IPS DF 6.9 (cell line): ENCODE data around the gene RO60.

Experiments used
- DNase-seq: peaks from one replicate; pipeline ENCODE4 v3.0.0-alpha.2; 2013; ENCODE audit warnings: low read depth, low spot score
- H3K27ac ChIP-seq: one replicate; pipeline ENCODE4 v1.5.1; 2013; ENCODE audit warnings: low read length, control low read depth
- H3K27me3 ChIP-seq: 2 replicates; pipeline ENCODE4 v1.6.1; 2013; ENCODE audit warnings: mild to moderate bottlenecking, low read length; ENCODE audit not compliant: control insufficient read depth, insufficient read depth
- H3K36me3 ChIP-seq: 2 replicates; pipeline ENCODE4 v1.6.1; 2013; ENCODE audit warnings: low read length; ENCODE audit not compliant: control insufficient read depth, insufficient read depth
- H3K4me1 ChIP-seq: 2 replicates; pipeline ENCODE4 v1.6.1; 2013; ENCODE audit warnings: low read length; ENCODE audit not compliant: control insufficient read depth, insufficient read depth
- H3K4me3 ChIP-seq: 2 replicates; pipeline ENCODE4 v1.5.1; 2013; ENCODE audit warnings: mild to moderate bottlenecking, low read length
- H3K9me3 ChIP-seq: 2 replicates; pipeline ENCODE4 v1.6.1; 2013; ENCODE audit warnings: low read length, inconsistent platforms; ENCODE audit not compliant: control insufficient read depth, insufficient read depth
- WGBS: extraction: QIAGEN DNeasy Blood & Tissue Kit; methylation state at CpG from one replicate; pipeline ENCODE4 v1.1.7; 2013; ENCODE audit warnings: mixed read lengths, missing lambda C conversion rate; ENCODE audit not compliant: insufficient read length, insufficient coverage; 5-methylcytosine and 5-hydroxymethylcytosine counted together

The RO60 gene

DNA sequence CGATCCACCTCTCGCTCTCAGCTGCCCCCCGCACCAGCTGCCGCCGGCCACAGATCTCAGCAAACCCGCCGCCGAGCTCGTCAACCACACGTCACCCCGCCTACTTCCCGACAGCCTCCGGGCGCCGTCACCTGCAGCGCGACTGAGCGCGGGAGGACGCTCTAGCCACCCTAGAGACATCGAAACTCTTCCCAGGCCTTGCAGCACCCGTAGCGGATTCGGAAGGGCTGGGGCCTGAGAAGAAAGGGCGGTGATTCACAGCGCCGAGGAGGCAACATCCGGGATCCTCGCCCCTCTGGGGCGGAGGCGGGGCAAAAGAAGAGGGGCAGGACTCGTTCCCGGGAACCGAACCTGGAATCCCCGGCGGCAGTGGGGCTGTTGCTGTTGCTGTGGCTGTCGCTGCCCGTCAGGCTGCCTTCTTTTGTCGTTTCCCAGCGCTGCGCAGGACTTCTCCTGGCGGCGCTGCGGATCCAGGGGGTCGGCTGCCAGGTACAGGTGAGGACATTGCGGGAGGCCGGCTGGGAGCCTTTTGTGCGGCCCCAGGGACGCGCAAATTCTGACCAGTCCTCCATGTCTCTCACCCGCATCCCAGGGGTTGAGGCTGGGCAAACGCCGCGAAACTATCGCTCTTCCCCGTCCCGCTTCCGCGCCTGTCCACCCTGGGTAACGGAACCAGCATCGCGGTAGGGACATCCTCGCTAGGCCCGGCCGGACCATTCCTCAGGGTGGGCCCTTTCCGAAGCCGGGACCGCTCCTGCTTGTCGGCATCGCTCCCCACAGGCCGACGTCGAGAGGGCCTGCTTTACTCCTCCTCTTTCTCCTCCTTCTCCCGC, at the start of gene RO60, which contains the start of gene UCHL5:
TSS of gene RO60 (plus strand) at position 331 of the 833 bp plus-strand sequence. CDS start 9,443 bp downstream, outside the sequence.
TSS of gene UCHL5 (minus strand) at position 79 of the 833 bp plus-strand sequence. CDS start 100 bp downstream, outside the sequence.
- DNase-seq: peak; percentile 86
- Histone ChIP-seq H3K4me1 (peaks cover 1% of the 10 kb centered on the region; the same call in 1 of the 2 replicates), H3K4me3 (peak within 1 kb of the TSS; percentile 95), H3K27ac (no peak within 1 kb of the TSS), H3K27me3 (no peaks in the 10 kb centered on the region), H3K36me3 (no peaks in the 10 kb centered on the region), H3K9me3 (no peaks in the 10 kb centered on the region)
- WGBS: no CpG with 5 or more reads among the region's 74 CpGs

DNA sequence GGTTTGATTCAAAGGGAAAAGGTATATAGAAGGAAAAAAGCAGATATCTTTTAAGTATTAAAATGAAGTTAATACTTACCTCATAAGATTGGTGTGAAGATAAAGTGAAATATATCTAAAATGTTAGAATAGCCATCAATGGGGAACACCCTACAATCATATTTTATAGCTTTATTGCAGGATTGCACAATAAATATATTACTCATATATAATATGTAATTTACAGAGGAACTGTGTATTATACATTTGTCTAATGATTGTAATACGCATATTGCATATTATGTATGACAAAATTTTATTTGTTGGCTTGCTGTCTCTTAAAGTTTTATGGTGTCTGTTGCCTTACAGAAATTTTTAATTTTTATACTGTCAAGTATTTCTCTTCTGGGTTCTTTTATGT, 48.0 kb upstream of the RO60 start:
- Histone ChIP-seq H3K27me3 (no peaks in the 10 kb centered on the region), H3K27ac (no peak overlapping the region), H3K4me3 (no peak overlapping the region), H3K4me1 (no peaks in the 10 kb centered on the region), H3K36me3 (no peaks in the 10 kb centered on the region), H3K9me3 (no peaks in the 10 kb centered on the region)
- no CpG with 5 or more reads among the region's 1 CpG for WGBS
- DNase-seq: no peak

DNA sequence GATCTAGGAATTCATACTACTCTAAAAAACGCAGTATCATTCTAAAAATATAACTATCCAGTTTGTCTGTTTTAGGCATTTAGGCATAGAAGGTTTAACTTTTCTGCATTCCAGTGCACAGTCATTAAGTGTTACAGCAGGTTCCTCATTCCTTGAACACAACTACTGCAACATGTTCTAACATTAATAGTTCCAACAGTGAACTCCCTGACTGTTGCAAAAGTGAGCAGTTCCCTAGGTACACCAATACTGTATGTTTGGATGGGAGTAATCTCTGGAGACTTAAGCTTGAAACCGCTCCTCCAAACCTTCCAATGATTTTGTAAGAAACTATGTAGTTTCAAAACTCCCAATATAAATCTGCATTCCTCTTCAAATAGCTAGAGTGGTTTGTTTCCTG, 46.4 kb upstream of the RO60 start:
- no CpG with 5 or more reads among the region's 2 CpGs for WGBS
- no peak overlapping the region for H3K27ac ChIP-seq
- H3K4me3 ChIP-seq: no peak overlapping the region
- H3K27me3 ChIP-seq: no peaks in the 10 kb centered on the region
- H3K9me3 ChIP-seq: no peaks in the 10 kb centered on the region
- no peaks in the 10 kb centered on the region for H3K36me3 ChIP-seq
- DNase-seq: no peak
- H3K4me1 ChIP-seq: no peaks in the 10 kb centered on the region

DNA sequence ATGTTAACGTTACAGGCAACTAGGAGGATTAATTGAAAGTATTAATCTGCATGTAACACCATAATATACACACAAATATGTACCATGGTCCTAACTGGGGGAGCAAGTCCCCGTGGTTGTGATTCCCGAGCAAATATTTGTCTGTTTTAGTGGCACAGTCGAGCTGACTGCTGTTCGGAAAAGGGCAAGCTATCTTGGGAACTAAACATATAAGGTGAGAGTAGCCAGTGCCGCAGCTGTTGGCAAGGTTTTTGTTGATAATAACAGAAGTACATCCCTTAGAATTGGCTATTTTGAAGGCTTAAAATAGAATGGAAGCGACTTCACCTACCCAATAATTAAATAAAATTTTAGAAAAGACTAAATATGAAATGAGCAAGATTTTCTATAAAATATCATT, 45.7 kb upstream of the RO60 start:
- WGBS: no CpG with 5 or more reads among the region's 7 CpGs
- Histone ChIP-seq H3K36me3 (no peaks in the 10 kb centered on the region), H3K4me1 (no peaks in the 10 kb centered on the region), H3K9me3 (no peaks in the 10 kb centered on the region), H3K27ac (no peak overlapping the region), H3K27me3 (no peaks in the 10 kb centered on the region), H3K4me3 (no peak overlapping the region)
- DNase-seq: no peak

DNA sequence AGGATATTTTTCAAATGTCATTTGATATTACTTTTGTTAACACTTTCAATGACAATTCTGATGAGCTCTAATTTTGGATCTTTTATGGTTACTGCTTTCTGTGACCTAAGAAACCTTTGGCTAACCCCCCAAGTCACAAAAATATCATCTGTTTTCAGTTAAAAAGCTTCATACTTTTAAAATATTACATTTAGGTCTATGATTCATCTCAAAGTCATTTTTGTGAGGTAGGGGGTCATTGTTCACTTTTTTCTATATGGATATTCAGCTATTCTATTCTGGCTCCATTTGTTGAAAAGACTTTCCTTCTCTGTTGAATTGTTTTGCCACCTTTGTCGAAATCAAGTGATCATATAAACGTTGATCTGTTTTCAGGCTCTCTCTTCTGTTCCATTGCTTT, 45.0 kb upstream of the RO60 start:
- Histone ChIP-seq H3K4me1 (no peaks in the 10 kb centered on the region), H3K27ac (no peak overlapping the region), H3K27me3 (no peaks in the 10 kb centered on the region), H3K4me3 (no peak overlapping the region), H3K9me3 (no peaks in the 10 kb centered on the region), H3K36me3 (no peaks in the 10 kb centered on the region)
- WGBS: no CpG with 5 or more reads among the region's 2 CpGs
- DNase-seq: no peak

DNA sequence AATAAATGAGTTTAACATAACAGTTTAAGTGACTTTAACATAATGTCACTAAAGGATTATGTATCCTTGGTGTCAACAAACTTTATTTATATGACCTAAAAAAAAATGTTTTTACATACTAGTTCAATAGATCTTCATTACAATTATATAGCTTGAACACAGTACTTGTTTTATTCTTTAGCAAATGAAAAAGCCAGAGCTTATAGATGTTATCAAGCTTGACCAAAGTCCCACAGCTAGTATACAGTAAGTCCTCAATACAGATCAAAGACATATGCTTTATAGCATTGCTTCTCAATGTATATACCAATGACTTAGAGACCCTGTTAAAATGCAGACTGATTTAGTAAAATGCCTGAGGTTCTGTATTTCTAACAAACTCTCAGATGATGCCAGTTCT, 42.6 kb upstream of the RO60 start:
- H3K27ac ChIP-seq: no peak overlapping the region
- no peak overlapping the region for H3K4me3 ChIP-seq
- no peaks in the 10 kb centered on the region for H3K9me3 ChIP-seq
- H3K27me3 ChIP-seq: no peaks in the 10 kb centered on the region
- no peaks in the 10 kb centered on the region for H3K36me3 ChIP-seq
- no peak for DNase-seq
- no peaks in the 10 kb centered on the region for H3K4me1 ChIP-seq

DNA sequence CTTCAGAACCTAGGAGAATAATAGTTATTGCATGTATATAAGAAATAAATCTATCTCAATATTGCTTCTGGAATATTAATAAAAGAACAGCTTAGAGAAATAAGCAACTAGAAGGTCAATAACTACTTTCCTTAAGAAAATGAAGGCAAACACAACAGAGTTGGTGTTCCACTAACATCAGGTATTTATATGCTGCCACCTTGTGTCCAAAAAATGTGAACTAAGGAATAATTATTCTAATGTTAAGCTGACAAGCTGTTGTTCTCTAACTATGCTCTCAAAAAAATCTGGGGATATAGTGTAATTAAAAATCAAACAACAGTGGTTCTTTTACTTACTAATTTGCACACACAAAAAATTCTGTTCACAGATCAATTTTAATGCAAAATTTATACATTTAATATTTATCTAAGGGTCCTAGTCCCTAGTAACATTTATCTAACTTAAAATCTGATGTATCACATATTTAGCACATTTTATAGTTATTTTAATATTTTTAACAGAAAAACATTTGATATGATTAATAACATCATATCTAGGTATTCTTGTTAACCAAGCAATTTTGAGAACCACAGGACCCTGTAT, 39.9 kb upstream of the RO60 start:
- H3K27me3 ChIP-seq: no peaks in the 10 kb centered on the region
- no peak for DNase-seq
- H3K9me3 ChIP-seq: no peaks in the 10 kb centered on the region
- no peaks in the 10 kb centered on the region for H3K36me3 ChIP-seq
- H3K4me3 ChIP-seq: no peak overlapping the region
- H3K27ac ChIP-seq: no peak overlapping the region
- no peaks in the 10 kb centered on the region for H3K4me1 ChIP-seq

DNA sequence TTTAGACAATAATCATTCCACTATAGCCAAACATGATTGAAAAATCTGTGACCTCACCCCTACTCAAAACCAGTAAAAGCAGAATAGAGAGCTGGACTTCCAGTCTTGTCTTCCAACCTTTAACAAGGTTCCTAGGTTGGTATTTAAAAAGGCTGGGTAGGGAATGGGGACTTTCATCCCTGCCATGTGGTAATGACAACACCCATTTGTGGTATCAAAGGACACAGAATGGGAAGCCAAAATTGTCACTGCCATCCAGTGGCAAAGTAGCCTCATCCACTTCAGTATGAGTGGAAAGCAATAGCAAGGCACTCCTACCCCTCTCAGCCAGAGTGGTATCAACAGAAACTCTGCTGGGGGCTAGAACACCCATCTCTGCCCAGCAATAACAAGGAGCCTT, 34.2 kb upstream of the RO60 start:
- Histone ChIP-seq H3K9me3 (no peaks in the 10 kb centered on the region), H3K36me3 (no peaks in the 10 kb centered on the region), H3K27ac (no peak overlapping the region), H3K4me3 (no peak overlapping the region), H3K27me3 (no peaks in the 10 kb centered on the region), H3K4me1 (no peaks in the 10 kb centered on the region)
- DNase-seq: no peak

DNA sequence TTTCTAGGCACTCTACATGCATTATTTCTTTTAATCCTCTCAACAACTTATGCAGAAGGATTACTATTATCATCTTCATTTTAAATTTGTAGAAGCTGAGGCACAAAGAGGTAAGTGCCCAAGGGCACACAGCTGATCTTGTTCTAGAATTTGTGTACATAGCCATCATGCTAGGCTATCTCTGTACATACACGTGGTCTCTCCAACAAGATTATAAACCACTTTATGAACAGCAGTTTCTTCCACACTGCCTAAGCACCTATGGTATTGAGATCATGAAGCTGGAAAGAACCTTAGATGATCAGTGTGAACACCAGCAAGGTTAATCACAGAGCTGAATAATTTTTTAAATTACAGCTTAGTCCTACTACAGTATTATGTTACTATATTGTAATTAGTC, 29.1 kb upstream of the RO60 start:
- WGBS: no CpG with 5 or more reads among the region's 1 CpG
- Histone ChIP-seq H3K4me3 (no peak overlapping the region), H3K36me3 (no peaks in the 10 kb centered on the region), H3K27ac (no peak overlapping the region), H3K9me3 (no peaks in the 10 kb centered on the region), H3K27me3 (no peaks in the 10 kb centered on the region), H3K4me1 (no peaks in the 10 kb centered on the region)
- no peak for DNase-seq

DNA sequence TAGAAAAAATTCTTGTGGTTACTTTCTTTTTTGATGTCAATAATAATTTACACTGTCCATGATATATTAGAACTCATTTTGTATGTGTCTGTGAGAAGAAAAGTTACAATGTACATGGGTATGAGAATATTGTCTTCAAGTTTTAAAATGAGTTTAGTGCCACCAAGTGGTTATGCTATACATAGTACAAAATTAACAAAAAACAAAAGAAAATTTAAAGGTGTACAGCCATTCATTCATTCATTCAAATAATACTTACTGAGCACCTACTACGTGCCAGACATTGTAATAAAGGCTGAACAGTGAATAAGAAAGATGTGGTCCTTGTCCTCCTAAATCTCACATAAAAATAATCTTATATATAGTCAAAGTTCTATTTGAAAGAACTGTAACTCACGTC, 28.0 kb upstream of the RO60 start:
- Histone ChIP-seq H3K9me3 (no peaks in the 10 kb centered on the region), H3K36me3 (no peaks in the 10 kb centered on the region)
- WGBS: no CpG with 5 or more reads among the region's 2 CpGs

More for the DNA sequence above, 28.0 kb upstream of the RO60 start:
- Histone ChIP-seq H3K27me3 (no peaks in the 10 kb centered on the region), H3K4me1 (no peaks in the 10 kb centered on the region), H3K27ac (no peak overlapping the region), H3K4me3 (no peak overlapping the region)
- no peak for DNase-seq
